Hepatocyte (in vitro differentiated cells): ENCODE measurements around the gene PIK3AP1. TPM values are rescaled to one million over a fixed set of nuclear protein-coding genes. Genes with fewer than 3 reads are reported as not detected.

Source experiments
- DNase-seq: peaks from one replicate; pipeline ENCODE4 v3.0.0-alpha.2; 2016; ENCODE audit warnings: low spot score
- H2AFZ ChIP-seq: fragments of 200-600 bp; sonication (generic); 2 replicates; pipeline ENCODE4 v1.6.0; 2016; ENCODE audit warnings: antibody characterized with exemption, mild to moderate bottlenecking
- H3K27ac ChIP-seq: fragments of 200-600 bp; sonication (generic); 2 replicates; pipeline ENCODE4 v1.5.1; 2016; ENCODE audit warnings: mild to moderate bottlenecking
- H3K27me3 ChIP-seq: fragments of 200-600 bp; sonication (generic); 2 replicates; pipeline ENCODE4 v1.6.1; 2016
- H3K36me3 ChIP-seq: fragments of 200-600 bp; sonication (generic); replicated peaks from 2 replicates; pipeline ENCODE4 v1.5.1; 2016; ENCODE audit warnings: low read depth; ENCODE audit not compliant: insufficient read depth
- H3K4me1 ChIP-seq: fragments of 200-600 bp; sonication (generic); 2 replicates; pipeline ENCODE4 v1.5.1; 2016; ENCODE audit warnings: mild to moderate bottlenecking, moderate library complexity; ENCODE audit not compliant: insufficient read depth
- H3K4me2 ChIP-seq: fragments of 200-600 bp; sonication (generic); 2 replicates; pipeline ENCODE4 v1.6.0; 2016
- H3K4me3 ChIP-seq: fragments of 200-600 bp; sonication (generic); 2 replicates; pipeline ENCODE4 v1.5.1; 2016; ENCODE audit warnings: mild to moderate bottlenecking
- H3K79me2 ChIP-seq: fragments of 200-600 bp; sonication (generic); 2 replicates; pipeline ENCODE4 v1.6.0; 2017; ENCODE audit warnings: mild to moderate bottlenecking
- H3K9me2 ChIP-seq: fragments of 200-600 bp; sonication (generic); replicated peaks from 2 replicates; pipeline ENCODE4 v1.6.0; 2017; ENCODE audit warnings: mild to moderate bottlenecking; ENCODE audit not compliant: insufficient read depth
- H3K9me3 ChIP-seq: fragments of 200-600 bp; sonication (generic); 2 replicates; pipeline ENCODE4 v1.5.1; 2016; ENCODE audit warnings: low read depth, mild to moderate bottlenecking
- H4K20me1 ChIP-seq: fragments of 200-600 bp; sonication (generic); 2 replicates; pipeline ENCODE4 v1.6.0; 2016; ENCODE audit warnings: mild to moderate bottlenecking; ENCODE audit not compliant: insufficient read depth, poor library complexity, severe bottlenecking
- CTCF ChIP-seq: fragments of 200-600 bp; sonication (generic); IDR thresholded peaks from 2 replicates; pipeline ENCODE4 v1.5.1; 2016; ENCODE audit warnings: antibody characterized with exemption, mild to moderate bottlenecking; ENCODE audit not compliant: poor library complexity
- EZH2 ChIP-seq: fragments of 200-600 bp; sonication (generic); IDR thresholded peaks from 2 replicates; pipeline ENCODE4 v1.6.1; 2016; ENCODE audit warnings: antibody characterized with exemption, mild to moderate bottlenecking, borderline replicate concordance
- EZH2phosphoT487 ChIP-seq: fragments of 200-600 bp; sonication (generic); IDR thresholded peaks from one replicate; pipeline ENCODE4 v1.6.1; 2018; ENCODE audit warnings: antibody characterized with exemption, mild to moderate bottlenecking, low read depth, moderate library complexity; ENCODE audit not compliant: unreplicated experiment, severe bottlenecking
- WGBS: methylation state at CpG from one replicate; pipeline ENCODE4 v1.1.6; 2016; ENCODE audit warnings: low lambda C conversion rate; ENCODE audit errors: missing lambda C conversion rate; 5-methylcytosine and 5-hydroxymethylcytosine counted together
- polyA plus RNA-seq: library from polyadenylated mRNA; unstranded; fragments of >200 nt; fragmentation: Nextera tagmentation; extraction: Ambion mirVana; gene quantifications from 2 replicates; pipeline ENCODE4 v1.2.1, GENCODE V29; 2016
- total RNA-seq: library from RNA; depleted of rRNA; stranded (reverse); fragments of >200 nt; gene quantifications from 2 replicates; pipeline ENCODE4 v1.2.3, GENCODE V29; 2014

PIK3AP1 gene
- total and polyA plus RNA-seq, 2 experiments from 2014 or later = 2.5 to 8.4 TPM

- Histone ChIP-seq H3K27me3 (no peaks in the 10 kb centered on the region), H4K20me1 (no peaks in the 10 kb centered on the region), H3K4me3 (no peak overlapping the region), H3K79me2 (no peaks in the 10 kb centered on the region), H3K27ac (no peak overlapping the region), H2AFZ (no peak overlapping the region), H3K4me2 (no peak overlapping the region), H3K36me3 (no peaks in the 10 kb centered on the region), H3K9me3 (no peaks in the 10 kb centered on the region), H3K4me1 (no peaks in the 10 kb centered on the region), H3K9me2 (no peaks in the 10 kb centered on the region)
- TF ChIP-seq EZH2 (no peak), CTCF (peak; percentile 25)
- WGBS = 58% methylated on average over 4 of the region's 4 CpGs
- peak; percentile 55 for DNase-seq
These were observed 77.3 kb downstream of the PIK3AP1 start for GRCh38 chr10:96642973-96643372.

- no peaks in the 10 kb centered on the region for H3K79me2 ChIP-seq
- H3K27me3 ChIP-seq = no peaks in the 10 kb centered on the region
- H3K36me3 ChIP-seq = no peaks in the 10 kb centered on the region
- no peak for DNase-seq
- H3K4me3 ChIP-seq = no peak overlapping the region
- H3K4me2 ChIP-seq = no peak overlapping the region
- no peaks in the 10 kb centered on the region for H3K9me2 ChIP-seq
- no peaks in the 10 kb centered on the region for H3K9me3 ChIP-seq
- TF ChIP-seq EZH2 = no peak
- TF ChIP-seq CTCF = no peak
- no peak for TF ChIP-seq EZH2phosphoT487
- peaks cover under 1% of the 10 kb centered on the region for H3K4me1 ChIP-seq
- WGBS = 70% methylated on average over 3 of the region's 3 CpGs
- H4K20me1 ChIP-seq = no peaks in the 10 kb centered on the region
- no peak overlapping the region for H2AFZ ChIP-seq
- no peak overlapping the region for H3K27ac ChIP-seq
These were observed 77.8 kb downstream of the PIK3AP1 start for GRCh38 chr10:96642530-96642929.

- no peaks in the 10 kb centered on the region for H4K20me1 ChIP-seq
- H3K36me3 ChIP-seq = no peaks in the 10 kb centered on the region
- H3K4me1 ChIP-seq = peaks cover 4% of the 10 kb centered on the region
- H3K4me3 ChIP-seq = no peak overlapping the region
- H3K9me2 ChIP-seq = no peaks in the 10 kb centered on the region
- 90% methylated on average over 12 of the region's 12 CpGs for WGBS
- no peaks in the 10 kb centered on the region for H3K27me3 ChIP-seq
- no peaks in the 10 kb centered on the region for H3K9me3 ChIP-seq
- DNase-seq = no peak
- H3K27ac ChIP-seq = no peak overlapping the region
- no peaks in the 10 kb centered on the region for H3K79me2 ChIP-seq
- TF ChIP-seq EZH2phosphoT487 = no peak
- no peak for TF ChIP-seq EZH2
- TF ChIP-seq CTCF = no peak
- H2AFZ ChIP-seq = no peak overlapping the region
- no peak overlapping the region for H3K4me2 ChIP-seq
These were observed 78.7 kb downstream of the PIK3AP1 start for GRCh38 chr10:96641396-96642295.
